ENCODE measurements around the gene FGD5. TPM values are rescaled to one million over a fixed set of nuclear protein-coding genes. Genes with fewer than 3 reads are reported as not detected.

Gene FGD5
- total RNA-seq, 1 donor from 2014 or later, result 15.3 TPM

GRCh38 chr3:14938954-14939353 is 120.2 kb downstream of the FGD5 start:
- H3K27me3 Mint-ChIP-seq, result no peaks in the 10 kb centered on the region
- no peak overlapping the region for H3K4me3 Mint-ChIP-seq
- peaks cover 7% of the 10 kb centered on the region for H3K36me3 Mint-ChIP-seq
- H3K27ac Mint-ChIP-seq, result no peak overlapping the region
- no peak for DNase-seq (ENCODE audit: extremely low spot score, unreplicated experiment)
- H3K9me3 Mint-ChIP-seq, result no peaks in the 10 kb centered on the region
- TF ChIP-seq, protein P1, sequence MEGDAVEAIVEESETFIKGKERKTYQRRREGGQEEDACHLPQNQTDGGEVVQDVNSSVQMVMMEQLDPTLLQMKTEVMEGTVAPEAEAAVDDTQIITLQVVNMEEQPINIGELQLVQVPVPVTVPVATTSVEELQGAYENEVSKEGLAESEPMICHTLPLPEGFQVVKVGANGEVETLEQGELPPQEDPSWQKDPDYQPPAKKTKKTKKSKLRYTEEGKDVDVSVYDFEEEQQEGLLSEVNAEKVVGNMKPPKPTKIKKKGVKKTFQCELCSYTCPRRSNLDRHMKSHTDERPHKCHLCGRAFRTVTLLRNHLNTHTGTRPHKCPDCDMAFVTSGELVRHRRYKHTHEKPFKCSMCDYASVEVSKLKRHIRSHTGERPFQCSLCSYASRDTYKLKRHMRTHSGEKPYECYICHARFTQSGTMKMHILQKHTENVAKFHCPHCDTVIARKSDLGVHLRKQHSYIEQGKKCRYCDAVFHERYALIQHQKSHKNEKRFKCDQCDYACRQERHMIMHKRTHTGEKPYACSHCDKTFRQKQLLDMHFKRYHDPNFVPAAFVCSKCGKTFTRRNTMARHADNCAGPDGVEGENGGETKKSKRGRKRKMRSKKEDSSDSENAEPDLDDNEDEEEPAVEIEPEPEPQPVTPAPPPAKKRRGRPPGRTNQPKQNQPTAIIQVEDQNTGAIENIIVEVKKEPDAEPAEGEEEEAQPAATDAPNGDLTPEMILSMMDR (conservative IDR thresholded peaks at IDR 0.05), result no peak
- H3K4me1 Mint-ChIP-seq (ENCODE audit: unreplicated experiment), result peaks cover 11% of the 10 kb centered on the region

DNA sequence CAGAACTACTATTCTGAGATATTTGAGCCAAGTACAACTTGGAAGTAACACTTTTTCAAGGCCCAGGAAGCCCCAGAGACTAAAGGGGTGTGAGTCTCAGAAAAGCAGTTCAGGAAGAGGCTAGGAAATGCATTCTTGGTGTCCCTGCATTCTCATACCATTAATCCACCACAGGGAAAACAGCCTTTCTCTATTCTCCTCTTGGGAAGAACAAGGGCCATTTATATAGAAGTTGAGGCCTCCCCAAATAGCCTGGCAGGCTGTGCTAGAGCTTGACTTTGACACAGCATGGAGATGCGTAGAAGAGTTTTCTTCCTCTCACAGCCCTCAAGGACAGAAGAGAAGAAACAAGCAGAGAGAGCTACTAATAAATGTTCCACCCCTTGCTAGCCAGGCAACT is 123.1 kb downstream of the FGD5 start:
- no peak overlapping the region for H3K4me3 Mint-ChIP-seq
- TF ChIP-seq, protein P1 (conservative IDR thresholded peaks at IDR 0.05), result no peak
- H3K4me1 Mint-ChIP-seq (ENCODE audit: unreplicated experiment), result peaks cover 14% of the 10 kb centered on the region
- H3K9me3 Mint-ChIP-seq, result no peaks in the 10 kb centered on the region
- DNase-seq (ENCODE audit: extremely low spot score, unreplicated experiment), result no peak
- peaks cover 15% of the 10 kb centered on the region for H3K36me3 Mint-ChIP-seq
- no peak overlapping the region for H3K27ac Mint-ChIP-seq
- H3K27me3 Mint-ChIP-seq, result no peaks in the 10 kb centered on the region

- Mint-ChIP-seq H3K9me3 (no peaks in the 10 kb centered on the region), H3K4me3 (peak overlapping the region; percentile 29), H3K36me3 (peaks cover 15% of the 10 kb centered on the region), H3K27me3 (no peaks in the 10 kb centered on the region), H3K4me1 (ENCODE audit: unreplicated experiment) (peaks cover 14% of the 10 kb centered on the region), H3K27ac (peak overlapping the region; percentile 23)
- TF ChIP-seq, protein P1 (conservative IDR thresholded peaks at IDR 0.05), result no peak
- no peak for DNase-seq (ENCODE audit: extremely low spot score, unreplicated experiment)
Observed at GRCh38 chr3:14943042-14943441, 124.3 kb downstream of the FGD5 start.

DNA sequence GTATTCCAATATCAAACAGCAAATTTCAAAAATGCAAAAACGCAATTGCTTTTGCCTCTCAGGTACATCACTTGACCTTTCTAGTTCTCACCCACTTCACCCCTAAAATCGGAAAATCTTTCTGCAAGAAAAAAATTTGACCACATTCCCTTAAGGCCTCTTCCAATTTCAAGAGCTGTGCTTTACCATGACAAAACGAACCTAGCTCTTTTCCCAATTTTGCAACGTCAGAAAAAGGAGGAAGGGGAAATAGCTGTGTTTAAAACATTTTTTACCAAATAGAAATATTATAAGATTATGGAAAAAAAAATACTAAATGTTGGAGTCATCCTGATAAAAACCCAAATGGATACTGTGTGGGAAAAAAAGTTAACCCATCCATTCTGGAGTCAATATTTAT is 127.5 kb downstream of the FGD5 start:
- Mint-ChIP-seq H3K4me1 (ENCODE audit: unreplicated experiment) (peaks cover 36% of the 10 kb centered on the region), H3K27ac (peak overlapping the region; percentile 94), H3K9me3 (no peaks in the 10 kb centered on the region), H3K36me3 (peaks cover 32% of the 10 kb centered on the region), H3K27me3 (no peaks in the 10 kb centered on the region), H3K4me3 (peak overlapping the region; percentile 97)
- no peak for DNase-seq (ENCODE audit: extremely low spot score, unreplicated experiment)
- TF ChIP-seq, protein P1 (conservative IDR thresholded peaks at IDR 0.05), result no peak

DNA sequence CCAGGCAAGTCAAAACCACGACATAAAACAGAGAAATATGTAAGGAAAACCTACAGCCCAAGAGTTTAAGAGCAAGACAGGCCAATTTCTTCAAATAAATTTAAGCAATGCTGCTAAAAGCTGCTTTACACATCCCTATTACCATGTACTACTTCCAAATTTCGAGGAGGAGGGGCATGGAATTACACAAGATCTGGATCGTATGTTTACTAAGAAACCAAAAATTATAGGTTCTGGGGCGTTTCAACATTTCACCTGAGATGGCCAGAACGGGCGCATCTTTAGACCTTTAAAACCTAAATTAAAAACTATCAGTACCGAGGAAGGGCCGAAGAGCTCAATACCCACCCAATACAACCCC is 128.0 kb downstream of the FGD5 start:
- TF ChIP-seq, protein P1 (conservative IDR thresholded peaks at IDR 0.05), result no peak
- Mint-ChIP-seq H3K27ac (peak overlapping the region; percentile 94), H3K4me3 (peak overlapping the region; percentile 97), H3K9me3 (no peaks in the 10 kb centered on the region), H3K36me3 (peaks cover 32% of the 10 kb centered on the region), H3K27me3 (no peaks in the 10 kb centered on the region), H3K4me1 (ENCODE audit: unreplicated experiment) (peaks cover 36% of the 10 kb centered on the region)
- DNase-seq (ENCODE audit: extremely low spot score, unreplicated experiment), result no peak

All from type B pancreatic cell (in vitro differentiated cells).